Natural killer cell (primary cell): ENCODE results near the gene AP4S1. TPM values are rescaled to one million over a fixed set of nuclear protein-coding genes. Genes with fewer than 3 reads are reported as not detected.

Experiments
- ATAC-seq, 3 donors: fragments of 150-1000 bp in 2 of 3; fragments of 200-7000 bp in 1 of 3; cut with Tn5 transposase; 1 replicate in 1 of 3; 2 replicates in 2 of 3; pipeline ENCODE4 v1.10.0; 2021; ENCODE audit warnings: mild to moderate bottlenecking in 2 of 3, moderate library complexity in 2 of 3
- DNase-seq, 2 donors: peaks; one replicate each; pipeline versions ENCODE4 v3.0.0 to v3.0.0-alpha.2; 2013 to 2021; ENCODE audit warnings: mixed read lengths in 1 of 2
- H3K27ac ChIP-seq: one replicate; pipeline ENCODE4 v1.5.1; 2013; ENCODE audit warnings: mild to moderate bottlenecking, low read length
- H3K27me3 ChIP-seq: one replicate; pipeline ENCODE4 v1.6.1; 2013; ENCODE audit warnings: low read length; ENCODE audit not compliant: control insufficient read depth, insufficient read depth
- H3K36me3 ChIP-seq: one replicate; pipeline ENCODE4 v1.6.1; 2013; ENCODE audit warnings: low read length; ENCODE audit not compliant: control insufficient read depth, insufficient read depth
- H3K4me1 ChIP-seq: one replicate; pipeline ENCODE4 v1.6.1; 2013; ENCODE audit warnings: low read length; ENCODE audit not compliant: control insufficient read depth, insufficient read depth
- H3K4me3 ChIP-seq: one replicate; pipeline ENCODE4 v1.5.1; 2013; ENCODE audit warnings: low read length
- H3K9me3 ChIP-seq: one replicate; pipeline ENCODE4 v1.6.1; 2013; ENCODE audit warnings: low read length; ENCODE audit not compliant: control insufficient read depth, insufficient read depth
- H3K27ac Mint-ChIP-seq, 2 donors: one replicate each; pipeline ENCODE4 v1.8.0; 2022; ENCODE audit warnings: mild to moderate bottlenecking in 2 of 2, mixed read lengths in 2 of 2, moderate library complexity in 1 of 2
- H3K27me3 Mint-ChIP-seq, 2 donors: one replicate each; pipeline ENCODE4 v1.8.0; 2022; ENCODE audit warnings: low read depth in 2 of 2, mixed read lengths in 2 of 2
- H3K36me3 Mint-ChIP-seq: one replicate; pipeline ENCODE4 v1.8.0; 2022; ENCODE audit warnings: mixed read lengths
- H3K4me1 Mint-ChIP-seq, 2 donors: one replicate each; pipeline ENCODE4 v1.8.0; 2022; ENCODE audit warnings: mixed read lengths in 2 of 2
- H3K4me3 Mint-ChIP-seq: one replicate; pipeline ENCODE4 v1.8.0; 2022; ENCODE audit warnings: mild to moderate bottlenecking, moderate library complexity, mixed read lengths
- H3K9me3 Mint-ChIP-seq, 2 donors: one replicate each; pipeline ENCODE4 v1.8.0; 2022; ENCODE audit warnings: mixed read lengths in 2 of 2
- CTCF ChIP-seq: fragments of 200-600 bp; IDR thresholded peaks from one replicate; pipeline ENCODE4 v1.8.0; 2022; ENCODE audit warnings: antibody characterized with exemption
- WGBS: methylation state at CpG from one replicate; pipeline ENCODE4 v1.1.7; 2013; ENCODE audit warnings: missing lambda C conversion rate; ENCODE audit not compliant: insufficient coverage; 5-methylcytosine and 5-hydroxymethylcytosine counted together
- intact Hi-C: fragments of 100-400 bp; cut with micrococcal nuclease; formaldehyde crosslinking; loops from one replicate; pipeline ENCODE4 v1.14.2; 2022
- total RNA-seq, 4 donors: library from RNA; stranded (reverse); fragments of 120-200 nt in 1 of 4; gene quantifications; one replicate each; pipeline versions ENCODE4 v1.2.3 to v1.2.4, GENCODE V29; 2013 to 2022

Gene AP4S1
- total RNA-seq, 3 donors from 2014 or later (not counting 1 experiment from before 2014, with no cell fraction given) = 10.6 to 12.7 (median 12.4) TPM

DNA sequence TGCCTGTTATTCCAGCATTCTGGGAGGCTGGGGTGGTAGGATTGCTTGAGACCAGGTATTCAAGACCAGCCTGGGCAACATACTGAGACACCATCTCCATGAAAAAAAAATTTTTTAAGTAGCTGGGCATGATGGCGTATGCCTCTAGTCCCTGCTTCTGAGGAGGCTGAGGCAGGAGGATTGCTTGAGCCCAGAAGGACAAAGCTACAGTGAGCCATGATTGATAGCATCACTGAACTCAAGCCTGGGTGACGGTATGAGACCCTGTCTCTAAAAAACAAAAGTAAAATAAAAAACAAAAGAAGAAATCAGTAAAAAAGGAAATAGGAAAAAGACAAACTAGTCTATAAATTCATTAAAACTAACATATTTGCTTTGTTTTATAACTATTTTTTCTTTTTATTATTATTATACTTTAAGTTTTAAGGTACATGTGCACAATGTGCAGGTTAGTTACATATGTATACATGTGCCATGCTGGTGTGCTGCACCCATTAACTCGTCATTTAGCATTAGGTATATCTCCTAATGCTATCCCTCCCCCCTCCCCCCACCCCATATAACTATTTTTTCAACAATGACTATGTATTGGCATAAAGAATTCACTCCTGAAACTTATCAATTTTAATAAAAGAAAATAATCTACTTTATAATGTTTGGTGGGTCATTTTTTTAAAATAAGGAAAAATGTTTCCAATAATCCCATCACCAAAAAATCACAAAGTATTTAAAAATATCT is 15.4 kb upstream of the AP4S1 start:
- Histone ChIP-seq H3K4me1 (no peaks in the 10 kb centered on the region), H3K36me3 (peaks cover 2% of the 10 kb centered on the region), H3K27ac (no peak overlapping the region), H3K9me3 (no peaks in the 10 kb centered on the region), H3K4me3 (no peak overlapping the region), H3K27me3 (no peaks in the 10 kb centered on the region)
- H3K4me3 Mint-ChIP-seq = no peak overlapping the region
- DNase-seq = no peak
- no peak for TF ChIP-seq CTCF
- intact Hi-C loops = no loop called here
- H3K36me3 Mint-ChIP-seq = peaks cover 6% of the 10 kb centered on the region
- WGBS = 89% methylated on average over 1 of the region's 3 CpGs
- H3K9me3 Mint-ChIP-seq = no peaks in the 10 kb centered on the region
- H3K27ac Mint-ChIP-seq = no peak overlapping the region
- H3K4me1 Mint-ChIP-seq = peaks cover 10 to 23% of the 10 kb centered on the region in 2 donors
- no peak for ATAC-seq
- H3K27me3 Mint-ChIP-seq = no peaks in the 10 kb centered on the region

DNA sequence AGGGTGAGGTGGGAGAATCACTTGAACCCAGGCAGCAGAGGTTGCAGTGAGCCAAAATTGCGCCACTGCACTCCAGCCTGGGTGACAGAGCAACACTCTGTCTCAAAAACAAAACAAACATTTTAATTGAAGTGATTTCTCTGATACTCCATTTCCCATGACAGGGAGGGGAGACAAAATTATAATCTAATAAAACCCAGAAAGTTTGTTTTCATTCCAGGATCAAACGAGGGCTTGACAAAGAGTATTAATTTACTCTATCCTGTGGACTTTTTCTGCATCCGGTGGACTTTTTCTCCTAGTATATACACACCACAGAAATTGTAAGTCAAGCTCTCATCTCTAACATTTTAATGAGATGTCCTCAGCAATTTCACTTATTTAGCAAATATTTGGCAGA is 14.5 kb upstream of the AP4S1 start:
- no peak for TF ChIP-seq CTCF
- 78% methylated on average over 2 of the region's 3 CpGs for WGBS
- no peak for ATAC-seq
- H3K9me3 ChIP-seq = no peaks in the 10 kb centered on the region
- H3K4me3 ChIP-seq = no peak overlapping the region
- Mint-ChIP-seq H3K27me3 (no peaks in the 10 kb centered on the region), H3K36me3 (peaks cover 6% of the 10 kb centered on the region), H3K4me1 (peaks cover 10 to 18% of the 10 kb centered on the region in 2 donors), H3K4me3 (no peak overlapping the region), H3K9me3 (no peaks in the 10 kb centered on the region), H3K27ac (no peak overlapping the region)
- intact Hi-C loops = no loop called here
- DNase-seq = no peak
- no peaks in the 10 kb centered on the region for H3K27me3 ChIP-seq
- no peaks in the 10 kb centered on the region for H3K36me3 ChIP-seq
- no peak overlapping the region for H3K27ac ChIP-seq
- no peaks in the 10 kb centered on the region for H3K4me1 ChIP-seq

DNA sequence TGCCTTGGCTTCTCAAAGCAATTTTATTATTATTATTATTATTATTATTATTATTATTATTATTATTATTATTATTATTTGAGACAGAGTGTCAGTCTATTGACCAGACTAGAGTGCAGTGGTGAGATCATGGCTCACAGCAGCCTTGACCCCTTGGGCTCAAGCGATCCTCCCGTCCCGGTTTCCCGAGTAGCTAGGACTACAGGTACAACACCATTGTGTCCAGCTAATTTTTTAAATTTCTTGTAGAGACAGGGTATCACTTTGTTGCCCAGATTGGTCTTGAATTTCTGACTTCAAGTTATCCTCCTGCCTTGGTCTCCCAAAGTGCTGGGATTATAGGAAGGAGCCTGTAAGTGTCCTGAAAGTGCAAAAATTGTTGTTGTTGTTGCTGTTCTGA is 11.6 kb upstream of the AP4S1 start:
- intact Hi-C loops = no loop called here
- WGBS = 100% methylated on average over 4 of the region's 4 CpGs
- H3K4me3 Mint-ChIP-seq = no peak overlapping the region
- Histone ChIP-seq H3K9me3 (no peaks in the 10 kb centered on the region), H3K27ac (no peak overlapping the region), H3K36me3 (peaks cover 2% of the 10 kb centered on the region), H3K4me3 (no peak overlapping the region), H3K27me3 (no peaks in the 10 kb centered on the region), H3K4me1 (no peaks in the 10 kb centered on the region)
- ATAC-seq = no peak
- H3K36me3 Mint-ChIP-seq = peaks cover 6% of the 10 kb centered on the region
- no peak for TF ChIP-seq CTCF
- no peaks in the 10 kb centered on the region for H3K27me3 Mint-ChIP-seq
- DNase-seq = no peak
- no peak overlapping the region for H3K27ac Mint-ChIP-seq
- no peaks in the 10 kb centered on the region for H3K9me3 Mint-ChIP-seq
- H3K4me1 Mint-ChIP-seq = peaks cover 18 to 19% of the 10 kb centered on the region in 2 donors
